K562 (cell line): ENCODE measurements around the gene TPI1. TPM values are rescaled to one million over a fixed set of nuclear protein-coding genes. Genes with fewer than 3 reads are reported as not detected.

Experiments
- CREM ChIP-seq: IDR thresholded peaks from 2 replicates; pipeline ENCODE4 v1.6.1; 2014; ENCODE audit warnings: antibody characterized with exemption, low read depth
- ELF1 ChIP-seq: fragments of 200-800 bp; sonication (Bioruptor generic); IDR thresholded peaks from 2 replicates; pipeline ENCODE4 v1.6.1; 2016; ENCODE audit warnings: missing genetic modification characterization, missing compliant biosample characterization
- HDAC1 ChIP-seq, 2 experiments: fragments of 450-650 bp; IDR thresholded peaks; 2 replicates each; pipeline ENCODE4 v1.6.1; 2016 to 2017; ENCODE audit warnings: inconsistent platforms in 1 of 2, mild to moderate bottlenecking in 1 of 2, moderate library complexity in 1 of 2
- NEUROD1 ChIP-seq: fragments of 150-350 bp; IDR thresholded peaks from 2 replicates; pipeline ENCODE4 v1.6.1; 2014; ENCODE audit warnings: borderline replicate concordance, low read length, low read depth; ENCODE audit not compliant: partially characterized antibody
- POLR2B ChIP-seq: fragments of 450-650 bp; IDR thresholded peaks from 2 replicates; pipeline ENCODE4 v1.6.1; 2018; ENCODE audit warnings: low read depth; ENCODE audit not compliant: partially characterized antibody
- SIX5 ChIP-seq, 2 experiments: IDR thresholded peaks; 2 replicates each; pipeline ENCODE4 v1.6.1; 2011; ENCODE audit warnings: low read length in 2 of 2, borderline replicate concordance in 1 of 2, low read depth in 1 of 2, mild to moderate bottlenecking in 1 of 2, moderate library complexity in 1 of 2; ENCODE audit not compliant: insufficient read depth in 1 of 2
- ZBTB8A ChIP-seq: fragments of 450-650 bp; IDR thresholded peaks from 2 replicates; pipeline ENCODE4 v1.6.1; 2018; ENCODE audit warnings: mild to moderate bottlenecking, moderate library complexity; ENCODE audit not compliant: partially characterized antibody
- ZFX ChIP-seq: sonication (generic); formaldehyde crosslinking; IDR thresholded peaks from 2 replicates; pipeline ENCODE4 v1.8.0; 2022; ENCODE audit warnings: mild to moderate bottlenecking, missing genetic modification reagents, moderate library complexity
- ZNF263 ChIP-seq: sonication (generic); formaldehyde crosslinking; IDR thresholded peaks from 2 replicates; pipeline ENCODE4 v1.8.0; 2022; ENCODE audit warnings: mild to moderate bottlenecking, missing genetic modification reagents, borderline replicate concordance
- ZNF384 ChIP-seq: IDR thresholded peaks from 2 replicates; pipeline ENCODE4 v1.6.1; 2012; ENCODE audit warnings: low read depth, low read length, improper control_type of control experiment
- ZNF445 ChIP-seq: fragments of 250-450 bp; sonication (Bioruptor Pico); IDR thresholded peaks from 2 replicates; pipeline ENCODE4 v1.4.0; 2020; ENCODE audit warnings: low read depth, mild to moderate bottlenecking, moderate library complexity
- polyA plus RNA-seq, 8 experiments: library from polyadenylated mRNA; depleted of rRNA in 4 of 8; stranded (reverse) in 5 of 8; unstranded in 3 of 8; fragments of >200 nt; fragmentation: Nextera tagmentation in 2 of 8; fragmentation: Illumina TruSeq in 1 of 8; extraction: Ambion mirVana in 2 of 8; extraction: Trizol in 1 of 8; gene quantifications; 2 replicates each; pipeline versions ENCODE4 v1.2.1 to v1.2.3, GENCODE V29; 2011 to 2014; ENCODE audit warnings: inconsistent platforms in 1 of 8, missing spikeins in 1 of 8
- total RNA-seq, 7 experiments: library from RNA; depleted of rRNA in 6 of 7; stranded (reverse); fragments of >200 nt in 6 of 7; fragmentation: Illumina TruSeq in 2 of 7; extraction: Trizol in 2 of 7; gene quantifications; 2 replicates each; pipeline versions ENCODE4 v1.2.1 to v1.2.3, GENCODE V29; 2011 to 2021; ENCODE audit warnings: low replicate concordance in 1 of 7
- TF ChIP-seq, protein P1 (sequence below): fragments of 450-650 bp; formaldehyde crosslinking; IDR thresholded peaks from 2 replicates; pipeline ENCODE4 v1.4.0; 2020; ENCODE audit warnings: mild to moderate bottlenecking
- TF ChIP-seq, protein P2 (sequence below): fragments of 250-450 bp; sonication (Bioruptor Pico); IDR thresholded peaks from 2 replicates; pipeline ENCODE4 v1.9.0; 2021; ENCODE audit warnings: mild to moderate bottlenecking, inconsistent platforms
- TF ChIP-seq, protein P3 (sequence below): sonication (generic); formaldehyde crosslinking; IDR thresholded peaks from 2 replicates; pipeline ENCODE4 v1.8.0; 2022; ENCODE audit warnings: mild to moderate bottlenecking, missing genetic modification reagents
- TF ChIP-seq, protein P4 (sequence below): fragments of 450-650 bp; IDR thresholded peaks from 2 replicates; pipeline ENCODE4 v1.7.0; 2016; ENCODE audit warnings: borderline replicate concordance
- TF ChIP-seq, protein P5 (sequence below), 2 experiments: fragments of 450-650 bp in 1 of 2; sonication (generic) in 1 of 2; formaldehyde crosslinking; conservative IDR thresholded peaks; 2 replicates each; pipeline versions ENCODE4 v1.4.0 to v1.8.1; 2020 to 2022; ENCODE audit warnings: mild to moderate bottlenecking in 1 of 2, missing genetic modification reagents in 1 of 2

The TPI1 gene
- total and polyA plus RNA-seq, 9 of the 15 experiments (the other 6 are each of a cell fraction or from before 2014, with no cell fraction given), result 662 to 4,971 (median 892) TPM

DNA sequence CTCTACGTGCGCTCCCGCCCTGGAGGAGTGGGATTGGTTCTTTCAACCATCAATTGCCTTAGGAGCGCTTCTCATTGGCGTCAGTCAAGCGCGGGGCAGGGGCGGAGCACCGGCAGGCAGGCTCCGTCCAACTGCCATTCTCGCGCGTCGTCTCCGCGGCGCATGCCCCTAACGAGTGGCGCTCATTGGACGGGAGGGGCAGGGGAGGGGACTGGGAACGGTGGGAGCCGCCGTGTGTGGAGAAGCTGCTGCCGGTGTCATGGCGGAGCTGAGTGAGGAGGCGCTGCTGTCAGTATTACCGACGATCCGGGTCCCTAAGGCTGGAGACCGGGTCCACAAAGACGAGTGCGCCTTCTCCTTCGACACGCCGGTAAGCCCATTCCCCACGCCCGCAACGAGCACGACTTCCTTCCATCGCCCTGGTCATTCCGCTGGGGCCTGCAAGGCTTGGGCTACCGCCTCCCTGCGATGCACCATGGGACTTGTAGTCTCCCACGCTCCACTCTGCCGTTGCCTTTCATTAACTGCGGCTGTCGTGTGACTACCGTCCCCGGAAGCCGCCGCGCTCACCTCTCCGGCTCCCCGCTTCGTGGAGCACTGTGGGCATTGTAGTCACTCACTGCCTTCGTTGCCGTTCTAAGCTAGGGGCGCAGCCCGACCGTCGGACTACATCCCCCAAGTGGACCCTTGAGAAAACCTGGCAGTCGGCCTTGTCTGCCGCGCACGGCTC lies 15.2 kb upstream of the TPI1 start, which contains the start of gene USP5 (continued):
- TF ChIP-seq, protein P1, sequence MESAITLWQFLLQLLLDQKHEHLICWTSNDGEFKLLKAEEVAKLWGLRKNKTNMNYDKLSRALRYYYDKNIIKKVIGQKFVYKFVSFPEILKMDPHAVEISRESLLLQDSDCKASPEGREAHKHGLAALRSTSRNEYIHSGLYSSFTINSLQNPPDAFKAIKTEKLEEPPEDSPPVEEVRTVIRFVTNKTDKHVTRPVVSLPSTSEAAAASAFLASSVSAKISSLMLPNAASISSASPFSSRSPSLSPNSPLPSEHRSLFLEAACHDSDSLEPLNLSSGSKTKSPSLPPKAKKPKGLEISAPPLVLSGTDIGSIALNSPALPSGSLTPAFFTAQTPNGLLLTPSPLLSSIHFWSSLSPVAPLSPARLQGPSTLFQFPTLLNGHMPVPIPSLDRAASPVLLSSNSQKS (CRISPR knock-in tag), result no peak
- TF ChIP-seq HDAC1 (IDR thresholded peaks at IDR 0.05), result peak in 1 of 2 experiments; percentile 68; a peak in 2 of 4 replicates
- TF ChIP-seq, protein P2, sequence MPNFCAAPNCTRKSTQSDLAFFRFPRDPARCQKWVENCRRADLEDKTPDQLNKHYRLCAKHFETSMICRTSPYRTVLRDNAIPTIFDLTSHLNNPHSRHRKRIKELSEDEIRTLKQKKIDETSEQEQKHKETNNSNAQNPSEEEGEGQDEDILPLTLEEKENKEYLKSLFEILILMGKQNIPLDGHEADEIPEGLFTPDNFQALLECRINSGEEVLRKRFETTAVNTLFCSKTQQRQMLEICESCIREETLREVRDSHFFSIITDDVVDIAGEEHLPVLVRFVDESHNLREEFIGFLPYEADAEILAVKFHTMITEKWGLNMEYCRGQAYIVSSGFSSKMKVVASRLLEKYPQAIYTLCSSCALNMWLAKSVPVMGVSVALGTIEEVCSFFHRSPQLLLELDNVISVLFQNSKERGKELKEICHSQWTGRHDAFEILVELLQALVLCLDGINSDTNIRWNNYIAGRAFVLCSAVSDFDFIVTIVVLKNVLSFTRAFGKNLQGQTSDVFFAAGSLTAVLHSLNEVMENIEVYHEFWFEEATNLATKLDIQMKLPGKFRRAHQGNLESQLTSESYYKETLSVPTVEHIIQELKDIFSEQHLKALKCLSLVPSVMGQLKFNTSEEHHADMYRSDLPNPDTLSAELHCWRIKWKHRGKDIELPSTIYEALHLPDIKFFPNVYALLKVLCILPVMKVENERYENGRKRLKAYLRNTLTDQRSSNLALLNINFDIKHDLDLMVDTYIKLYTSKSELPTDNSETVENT (CRISPR knock-in tag), result peak; percentile 61
- 0 out of 2 replicates have a peak, but pooled peaks have one; percentile 8 for TF ChIP-seq ZNF263 (CRISPR knock-in tag)
- TF ChIP-seq, protein P3, sequence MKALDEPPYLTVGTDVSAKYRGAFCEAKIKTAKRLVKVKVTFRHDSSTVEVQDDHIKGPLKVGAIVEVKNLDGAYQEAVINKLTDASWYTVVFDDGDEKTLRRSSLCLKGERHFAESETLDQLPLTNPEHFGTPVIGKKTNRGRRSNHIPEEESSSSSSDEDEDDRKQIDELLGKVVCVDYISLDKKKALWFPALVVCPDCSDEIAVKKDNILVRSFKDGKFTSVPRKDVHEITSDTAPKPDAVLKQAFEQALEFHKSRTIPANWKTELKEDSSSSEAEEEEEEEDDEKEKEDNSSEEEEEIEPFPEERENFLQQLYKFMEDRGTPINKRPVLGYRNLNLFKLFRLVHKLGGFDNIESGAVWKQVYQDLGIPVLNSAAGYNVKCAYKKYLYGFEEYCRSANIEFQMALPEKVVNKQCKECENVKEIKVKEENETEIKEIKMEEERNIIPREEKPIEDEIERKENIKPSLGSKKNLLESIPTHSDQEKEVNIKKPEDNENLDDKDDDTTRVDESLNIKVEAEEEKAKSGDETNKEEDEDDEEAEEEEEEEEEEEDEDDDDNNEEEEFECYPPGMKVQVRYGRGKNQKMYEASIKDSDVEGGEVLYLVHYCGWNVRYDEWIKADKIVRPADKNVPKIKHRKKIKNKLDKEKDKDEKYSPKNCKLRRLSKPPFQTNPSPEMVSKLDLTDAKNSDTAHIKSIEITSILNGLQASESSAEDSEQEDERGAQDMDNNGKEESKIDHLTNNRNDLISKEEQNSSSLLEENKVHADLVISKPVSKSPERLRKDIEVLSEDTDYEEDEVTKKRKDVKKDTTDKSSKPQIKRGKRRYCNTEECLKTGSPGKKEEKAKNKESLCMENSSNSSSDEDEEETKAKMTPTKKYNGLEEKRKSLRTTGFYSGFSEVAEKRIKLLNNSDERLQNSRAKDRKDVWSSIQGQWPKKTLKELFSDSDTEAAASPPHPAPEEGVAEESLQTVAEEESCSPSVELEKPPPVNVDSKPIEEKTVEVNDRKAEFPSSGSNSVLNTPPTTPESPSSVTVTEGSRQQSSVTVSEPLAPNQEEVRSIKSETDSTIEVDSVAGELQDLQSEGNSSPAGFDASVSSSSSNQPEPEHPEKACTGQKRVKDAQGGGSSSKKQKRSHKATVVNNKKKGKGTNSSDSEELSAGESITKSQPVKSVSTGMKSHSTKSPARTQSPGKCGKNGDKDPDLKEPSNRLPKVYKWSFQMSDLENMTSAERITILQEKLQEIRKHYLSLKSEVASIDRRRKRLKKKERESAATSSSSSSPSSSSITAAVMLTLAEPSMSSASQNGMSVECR (CRISPR knock-in tag), result peak; percentile 78; the same call in 1 of the 2 replicates
- TF ChIP-seq, protein P4, sequence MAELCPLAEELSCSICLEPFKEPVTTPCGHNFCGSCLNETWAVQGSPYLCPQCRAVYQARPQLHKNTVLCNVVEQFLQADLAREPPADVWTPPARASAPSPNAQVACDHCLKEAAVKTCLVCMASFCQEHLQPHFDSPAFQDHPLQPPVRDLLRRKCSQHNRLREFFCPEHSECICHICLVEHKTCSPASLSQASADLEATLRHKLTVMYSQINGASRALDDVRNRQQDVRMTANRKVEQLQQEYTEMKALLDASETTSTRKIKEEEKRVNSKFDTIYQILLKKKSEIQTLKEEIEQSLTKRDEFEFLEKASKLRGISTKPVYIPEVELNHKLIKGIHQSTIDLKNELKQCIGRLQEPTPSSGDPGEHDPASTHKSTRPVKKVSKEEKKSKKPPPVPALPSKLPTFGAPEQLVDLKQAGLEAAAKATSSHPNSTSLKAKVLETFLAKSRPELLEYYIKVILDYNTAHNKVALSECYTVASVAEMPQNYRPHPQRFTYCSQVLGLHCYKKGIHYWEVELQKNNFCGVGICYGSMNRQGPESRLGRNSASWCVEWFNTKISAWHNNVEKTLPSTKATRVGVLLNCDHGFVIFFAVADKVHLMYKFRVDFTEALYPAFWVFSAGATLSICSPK, result no peak
- TF ChIP-seq CREM, result peak; percentile 96
- TF ChIP-seq ZNF384, result no peak
- no peak for TF ChIP-seq ZBTB8A
- TF ChIP-seq ZNF445 (CRISPR knock-in tag), result 0 out of 2 replicates have a peak, but pooled peaks have one; percentile 62
- peak; percentile 58 for TF ChIP-seq POLR2B
- TF ChIP-seq ELF1 (tag), result peak; percentile 78
- peak; percentile 66 for TF ChIP-seq NEUROD1
- peak; percentile 98 for TF ChIP-seq ZFX (CRISPR knock-in tag)
- TF ChIP-seq, protein P5, sequence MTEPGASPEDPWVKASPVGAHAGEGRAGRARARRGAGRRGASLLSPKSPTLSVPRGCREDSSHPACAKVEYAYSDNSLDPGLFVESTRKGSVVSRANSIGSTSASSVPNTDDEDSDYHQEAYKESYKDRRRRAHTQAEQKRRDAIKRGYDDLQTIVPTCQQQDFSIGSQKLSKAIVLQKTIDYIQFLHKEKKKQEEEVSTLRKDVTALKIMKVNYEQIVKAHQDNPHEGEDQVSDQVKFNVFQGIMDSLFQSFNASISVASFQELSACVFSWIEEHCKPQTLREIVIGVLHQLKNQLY (CRISPR knock-in tag; conservative IDR thresholded peaks at IDR 0.05), result no peak
- TF ChIP-seq SIX5 (IDR thresholded peaks at IDR 0.05; ENCODE audit: borderline replicate concordance in 1 of 2, insufficient read depth in 1 of 2, low read depth in 1 of 2, low read length in 2 of 2), result peak; percentile 99 to 100
